Smooth muscle cell (in vitro differentiated cells): ENCODE data around the gene KLHL30. TPM values are rescaled to one million over a fixed set of nuclear protein-coding genes. Genes with fewer than 3 reads are reported as not detected.

Experiments used
- DNase-seq: peaks from one replicate; lab custom pipeline; 2025; ENCODE audit not compliant: unreplicated experiment; lab: John Stamatoyannopoulos, UW
- H2AFZ ChIP-seq: fragments of 200-600 bp; sonication (generic); 2 replicates; pipeline ENCODE4 v1.6.0; 2016; ENCODE audit warnings: antibody characterized with exemption, low read depth, mild to moderate bottlenecking
- H3F3A ChIP-seq: fragments of 200-600 bp; sonication (generic); 2 replicates; pipeline ENCODE4 v1.6.0; 2017; ENCODE audit warnings: antibody characterized with exemption, low read depth
- H3K27ac ChIP-seq: fragments of 200-600 bp; sonication (generic); 2 replicates; pipeline ENCODE4 v1.5.1; 2016; ENCODE audit warnings: low read depth, mild to moderate bottlenecking
- H3K27me3 ChIP-seq: fragments of 200-600 bp; sonication (generic); 2 replicates; pipeline ENCODE4 v1.6.1; 2016; ENCODE audit warnings: low read depth, mild to moderate bottlenecking
- H3K36me3 ChIP-seq: fragments of 200-600 bp; sonication (generic); 2 replicates; pipeline ENCODE4 v1.5.1; 2016; ENCODE audit warnings: low read depth
- H3K4me1 ChIP-seq: fragments of 200-600 bp; sonication (generic); 2 replicates; pipeline ENCODE4 v1.5.1; 2016; ENCODE audit warnings: low read depth
- H3K4me2 ChIP-seq: fragments of 200-600 bp; sonication (generic); 2 replicates; pipeline ENCODE4 v1.6.0; 2016; ENCODE audit warnings: mild to moderate bottlenecking
- H3K4me3 ChIP-seq: fragments of 200-600 bp; sonication (generic); 2 replicates; pipeline ENCODE4 v1.5.1; 2016; ENCODE audit warnings: mild to moderate bottlenecking
- H3K79me2 ChIP-seq: fragments of 200-600 bp; sonication (generic); 2 replicates; pipeline ENCODE4 v1.6.0; 2016; ENCODE audit warnings: low read depth, mild to moderate bottlenecking
- H3K9ac ChIP-seq: fragments of 200-600 bp; sonication (generic); 2 replicates; pipeline ENCODE4 v1.6.0; 2016; ENCODE audit warnings: low read depth
- H3K9me3 ChIP-seq: fragments of 200-600 bp; sonication (generic); replicated peaks from 2 replicates; pipeline ENCODE4 v1.5.1; 2016; ENCODE audit warnings: low read depth
- H4K20me1 ChIP-seq: fragments of 200-600 bp; sonication (generic); 2 replicates; pipeline ENCODE4 v1.6.0; 2016; ENCODE audit warnings: low read depth
- WGBS: methylation state at CpG from one replicate; pipeline ENCODE4 v1.1.7; 2016; ENCODE audit warnings: low lambda C conversion rate; 5-methylcytosine and 5-hydroxymethylcytosine counted together
- polyA plus RNA-seq: library from polyadenylated mRNA; unstranded; fragments of >200 nt; fragmentation: Nextera tagmentation; extraction: Ambion mirVana; gene quantifications from 2 replicates; pipeline ENCODE4 v1.2.1, GENCODE V29; 2016
- total RNA-seq: library from RNA; depleted of rRNA; stranded (reverse); fragments of >200 nt; gene quantifications from 2 replicates; pipeline ENCODE4 v1.2.3, GENCODE V29; 2014
- TF ChIP-seq, protein P1 (sequence below): fragments of 200-600 bp; sonication (generic); IDR thresholded peaks from 2 replicates; pipeline ENCODE4 v1.5.1; 2017; ENCODE audit warnings: borderline replicate concordance, mild to moderate bottlenecking, antibody characterized with exemption; ENCODE audit not compliant: insufficient read depth, poor library complexity, severe bottlenecking

KLHL30 gene
- total and polyA plus RNA-seq, 2 experiments from 2014 or later: 0.31 TPM; not detected in 1

GRCh38 chr2:238123218-238123971, 15.1 kb upstream of the KLHL30 start:
- H3K9me3 ChIP-seq: no peaks in the 10 kb centered on the region
- no peak overlapping the region for H2AFZ ChIP-seq
- TF ChIP-seq, protein P1, sequence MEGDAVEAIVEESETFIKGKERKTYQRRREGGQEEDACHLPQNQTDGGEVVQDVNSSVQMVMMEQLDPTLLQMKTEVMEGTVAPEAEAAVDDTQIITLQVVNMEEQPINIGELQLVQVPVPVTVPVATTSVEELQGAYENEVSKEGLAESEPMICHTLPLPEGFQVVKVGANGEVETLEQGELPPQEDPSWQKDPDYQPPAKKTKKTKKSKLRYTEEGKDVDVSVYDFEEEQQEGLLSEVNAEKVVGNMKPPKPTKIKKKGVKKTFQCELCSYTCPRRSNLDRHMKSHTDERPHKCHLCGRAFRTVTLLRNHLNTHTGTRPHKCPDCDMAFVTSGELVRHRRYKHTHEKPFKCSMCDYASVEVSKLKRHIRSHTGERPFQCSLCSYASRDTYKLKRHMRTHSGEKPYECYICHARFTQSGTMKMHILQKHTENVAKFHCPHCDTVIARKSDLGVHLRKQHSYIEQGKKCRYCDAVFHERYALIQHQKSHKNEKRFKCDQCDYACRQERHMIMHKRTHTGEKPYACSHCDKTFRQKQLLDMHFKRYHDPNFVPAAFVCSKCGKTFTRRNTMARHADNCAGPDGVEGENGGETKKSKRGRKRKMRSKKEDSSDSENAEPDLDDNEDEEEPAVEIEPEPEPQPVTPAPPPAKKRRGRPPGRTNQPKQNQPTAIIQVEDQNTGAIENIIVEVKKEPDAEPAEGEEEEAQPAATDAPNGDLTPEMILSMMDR: no peak
- no peaks in the 10 kb centered on the region for H3K79me2 ChIP-seq
- no peak overlapping the region for H3K4me3 ChIP-seq
- no peak overlapping the region for H3K9ac ChIP-seq
- H4K20me1 ChIP-seq: no peaks in the 10 kb centered on the region
- no peaks in the 10 kb centered on the region for H3K36me3 ChIP-seq
- H3K4me1 ChIP-seq: no peaks in the 10 kb centered on the region
- WGBS: 87% methylated on average over 21 of the region's 22 CpGs
- no peak for DNase-seq
- no peaks in the 10 kb centered on the region for H3F3A ChIP-seq
- H3K4me2 ChIP-seq: no peak overlapping the region
- H3K27me3 ChIP-seq: peaks cover 16% of the 10 kb centered on the region
- no peak overlapping the region for H3K27ac ChIP-seq

DNA sequence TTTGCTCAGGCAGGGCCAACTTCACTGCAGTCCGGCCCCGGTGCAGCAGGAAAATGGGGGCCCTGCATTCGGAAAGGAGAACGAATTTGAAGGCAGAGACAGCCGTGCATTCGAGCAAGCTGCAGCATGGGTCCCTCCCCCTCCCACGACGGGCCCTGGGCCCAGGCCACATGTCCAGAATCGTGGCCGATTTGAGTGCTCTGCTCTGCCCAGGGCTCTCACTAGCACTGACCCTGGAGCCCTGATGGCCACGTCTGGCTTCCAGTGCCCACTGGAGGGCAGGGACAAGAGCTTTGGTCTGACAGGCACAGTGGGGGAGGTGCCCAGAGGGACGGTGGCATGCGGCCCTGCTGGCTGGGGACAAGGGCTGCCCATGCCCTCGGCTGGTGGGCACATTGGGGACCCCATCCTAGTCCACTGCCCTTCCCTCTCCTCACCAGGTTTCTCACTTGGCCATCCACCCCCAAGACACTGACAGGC, 14.4 kb upstream of the KLHL30 start:
- DNase-seq: no peak
- Histone ChIP-seq H3F3A (no peaks in the 10 kb centered on the region), H3K27ac (no peak overlapping the region), H2AFZ (no peak overlapping the region), H3K27me3 (peaks cover 11% of the 10 kb centered on the region), H3K79me2 (no peaks in the 10 kb centered on the region), H3K4me3 (no peak overlapping the region), H3K9ac (no peak overlapping the region), H3K4me2 (no peak overlapping the region), H3K9me3 (no peaks in the 10 kb centered on the region), H3K4me1 (no peaks in the 10 kb centered on the region), H4K20me1 (no peaks in the 10 kb centered on the region), H3K36me3 (no peaks in the 10 kb centered on the region)
- TF ChIP-seq, protein P1: no peak
- WGBS: 82% methylated on average over 14 of the region's 14 CpGs

- Histone ChIP-seq H3K27me3 (peaks cover 10% of the 10 kb centered on the region), H3K9ac (no peak overlapping the region), H3K79me2 (no peaks in the 10 kb centered on the region), H3F3A (no peaks in the 10 kb centered on the region), H3K4me3 (no peak overlapping the region), H4K20me1 (no peaks in the 10 kb centered on the region), H3K36me3 (no peaks in the 10 kb centered on the region), H3K27ac (no peak overlapping the region), H3K4me1 (no peaks in the 10 kb centered on the region), H3K9me3 (no peaks in the 10 kb centered on the region), H2AFZ (no peak overlapping the region), H3K4me2 (no peak overlapping the region)
- no peak for DNase-seq
- TF ChIP-seq, protein P1: no peak
- WGBS: 95% methylated on average over 19 of the region's 19 CpGs
Measured at GRCh38 chr2:238124488-238125126, 13.9 kb upstream of the KLHL30 start.
